Caco-2 (cell line): Measurements from ENCODE around the gene PPP1CC. TPM values are rescaled to one million over a fixed set of nuclear protein-coding genes. Genes with fewer than 3 reads are reported as not detected.
"Not testable (repeated sequence)": the region's sequence is repeated elsewhere in the genome, so short reads cannot be mapped to it uniquely, and the experiment has no call there.

ENCODE experiments used
- BruUV-seq: library from RNA; stranded (reverse); fragments of 400-500 nt; replicated peaks from 2 replicates; lab custom pipeline; 2021; lab: Mats Ljungman, UMichigan
- CTCF ChIA-PET: fragments of 300-600 bp; sonication (Branson Sonifier 250); formaldehyde crosslinking; loops from one replicate; lab custom pipeline; 2022; ENCODE audit warnings: antibody characterized with exemption; lab: Charles Lee
- POLR2A ChIA-PET: fragments of 300-600 bp; sonication (Branson Sonifier 250); formaldehyde crosslinking; loops from one replicate; lab custom pipeline; 2022; ENCODE audit warnings: antibody characterized with exemption; lab: Charles Lee
- DNase-seq, 2 experiments: peaks; one replicate each; pipeline versions ENCODE4 v3.0.0 to v3.0.0-alpha.2; 2020 to 2022
- H3K27me3 ChIP-seq: replicated peaks from 2 replicates; pipeline ENCODE4 v1.6.0; 2011; ENCODE audit warnings: low read length; ENCODE audit not compliant: control insufficient read depth, insufficient read depth
- H3K36me3 ChIP-seq: 2 replicates; pipeline ENCODE4 v1.5.1; 2011; ENCODE audit warnings: low read length; ENCODE audit not compliant: control insufficient read depth, insufficient read depth
- H3K4me1 ChIP-seq: fragments of 250-450 bp; sonication (Bioruptor Pico); 2 replicates; pipeline ENCODE4 v1.5.1; 2020; ENCODE audit warnings: mild to moderate bottlenecking
- H3K4me3 ChIP-seq: 2 replicates; pipeline ENCODE4 v1.5.1; 2011; ENCODE audit warnings: low read depth, mild to moderate bottlenecking, control low read depth, low read length
- H3K9me3 ChIP-seq: fragments of 250-450 bp; sonication (Bioruptor Pico); 2 replicates; pipeline ENCODE4 v1.5.1; 2020; ENCODE audit warnings: mild to moderate bottlenecking, moderate library complexity
- H3K27ac Mint-ChIP-seq: one replicate; pipeline ENCODE4 v1.8.0; 2022; ENCODE audit warnings: mixed read lengths; ENCODE audit not compliant: unreplicated experiment
- H3K27me3 Mint-ChIP-seq: one replicate; pipeline ENCODE4 v1.8.0; 2022; ENCODE audit warnings: mixed read lengths; ENCODE audit not compliant: insufficient read depth, unreplicated experiment
- H3K36me3 Mint-ChIP-seq: one replicate; pipeline ENCODE4 v1.8.0; 2022; ENCODE audit warnings: mild to moderate bottlenecking, mixed read lengths; ENCODE audit not compliant: insufficient read depth, unreplicated experiment
- H3K4me1 Mint-ChIP-seq: one replicate; pipeline ENCODE4 v1.8.0; 2022; ENCODE audit warnings: low read depth, mixed read lengths; ENCODE audit not compliant: unreplicated experiment
- H3K4me3 Mint-ChIP-seq: one replicate; pipeline ENCODE4 v1.8.0; 2022; ENCODE audit warnings: mild to moderate bottlenecking, moderate library complexity, mixed read lengths; ENCODE audit not compliant: unreplicated experiment
- H3K9me3 Mint-ChIP-seq: one replicate; pipeline ENCODE4 v1.8.0; 2022; ENCODE audit warnings: mixed read lengths; ENCODE audit not compliant: unreplicated experiment
- CTCF ChIP-seq, 2 experiments: fragments of 200-600 bp in 1 of 2; IDR thresholded peaks; 1 replicate in 1 of 2; 2 replicates in 1 of 2; pipeline versions ENCODE4 v1.5.1 to v1.8.0; 2011 to 2022; ENCODE audit warnings: antibody characterized with exemption in 1 of 2, control low read depth in 1 of 2, inconsistent platforms in 1 of 2, low read depth in 1 of 2, low read length in 1 of 2, mild to moderate bottlenecking in 1 of 2, moderate library complexity in 1 of 2; ENCODE audit not compliant: insufficient read depth in 1 of 2, severe bottlenecking in 1 of 2, unreplicated experiment in 1 of 2
- intact Hi-C: fragments of 100-400 bp; cut with micrococcal nuclease; formaldehyde crosslinking; loops from one replicate; pipeline ENCODE4 v1.10.0; 2022; ENCODE audit not compliant: unreplicated experiment
- total RNA-seq: library from RNA; stranded (reverse); gene quantifications from 2 replicates; pipeline ENCODE4 v1.2.3, GENCODE V29; 2022

PPP1CC gene
- total RNA-seq, 1 experiment from 2014 or later: 213 TPM

DNA sequence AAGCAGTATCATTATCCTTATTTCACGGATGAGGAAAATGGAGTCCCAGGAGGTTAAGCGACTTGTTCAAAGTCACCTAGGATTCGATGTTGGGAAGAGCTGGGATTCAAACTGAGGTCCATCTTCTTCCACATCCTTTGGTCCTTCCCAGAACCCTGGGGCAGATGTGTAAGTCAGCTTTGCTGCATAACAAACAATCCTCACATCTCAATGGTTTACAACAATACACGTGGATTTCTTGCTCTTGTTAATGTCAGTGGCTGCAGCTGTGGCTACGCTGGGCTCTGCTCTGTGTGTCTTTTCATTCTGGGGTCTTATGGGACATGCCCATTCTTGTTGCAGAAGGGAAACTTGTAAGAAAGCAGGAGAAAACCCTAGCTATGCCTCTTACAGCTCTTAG is 26.3 kb upstream of the PPP1CC start:
- no peak overlapping the region for H3K4me3 Mint-ChIP-seq
- H3K27me3 Mint-ChIP-seq: peaks cover 3% of the 10 kb centered on the region
- intact Hi-C loops: no loop called here
- H3K36me3 Mint-ChIP-seq: no peaks in the 10 kb centered on the region
- H3K4me1 Mint-ChIP-seq: no peaks in the 10 kb centered on the region
- BruUV-seq: no TSS peak
- ChIA-PET POLR2A (no interaction called here), CTCF (interaction anchor here (1.1 kb wide), 1 partner anchor 119 kb away, joined by 4 read pairs; no protein-coding TSS in a partner anchor)
- no peak for DNase-seq
- H3K27ac Mint-ChIP-seq: no peak overlapping the region
- H3K9me3 Mint-ChIP-seq: no peaks in the 10 kb centered on the region
- no peaks in the 10 kb centered on the region for H3K27me3 ChIP-seq
- no peaks in the 10 kb centered on the region for H3K4me1 ChIP-seq
- no peaks in the 10 kb centered on the region for H3K36me3 ChIP-seq
- no peaks in the 10 kb centered on the region for H3K9me3 ChIP-seq
- no peak for TF ChIP-seq CTCF (IDR thresholded peaks at IDR 0.05; ENCODE audit: insufficient read depth in 1 of 2, low read depth in 1 of 2, low read length in 1 of 2, severe bottlenecking in 1 of 2, unreplicated experiment in 1 of 2)
- no peak overlapping the region for H3K4me3 ChIP-seq

- no peaks in the 10 kb centered on the region for H3K4me1 Mint-ChIP-seq
- ChIA-PET POLR2A (no interaction called here), CTCF (interaction anchor here (0.6 kb wide), 1 partner anchor 120 kb away, joined by 4 read pairs; no protein-coding TSS in a partner anchor)
- Histone ChIP-seq H3K4me1 (no peaks in the 10 kb centered on the region), H3K4me3 (no peak overlapping the region), H3K27me3 (no peaks in the 10 kb centered on the region), H3K9me3 (no peaks in the 10 kb centered on the region), H3K36me3 (no peaks in the 10 kb centered on the region)
- no peak for DNase-seq
- H3K27ac Mint-ChIP-seq: no peak overlapping the region
- peaks cover 3% of the 10 kb centered on the region for H3K27me3 Mint-ChIP-seq
- no peaks in the 10 kb centered on the region for H3K36me3 Mint-ChIP-seq
- TF ChIP-seq CTCF (IDR thresholded peaks at IDR 0.05; ENCODE audit: insufficient read depth in 1 of 2, low read depth in 1 of 2, low read length in 1 of 2, severe bottlenecking in 1 of 2, unreplicated experiment in 1 of 2): no peak
- intact Hi-C loops: no loop called here
- BruUV-seq: no TSS peak
- no peaks in the 10 kb centered on the region for H3K9me3 Mint-ChIP-seq
- no peak overlapping the region for H3K4me3 Mint-ChIP-seq
These were observed 25.2 kb upstream of the PPP1CC start for GRCh38 chr12:110767863-110768262.

GRCh38 chr12:110766311-110767154 is 23.8 kb upstream of the PPP1CC start:
- intact Hi-C loops: no loop called here
- POLR2A ChIA-PET: no interaction called here
- no peak for DNase-seq

GRCh38 chr12:110765572-110765971 is 22.9 kb upstream of the PPP1CC start:
- intact Hi-C loops, H3K27me3 ChIP-seq, BruUV-seq, H3K27ac Mint-ChIP-seq, POLR2A ChIA-PET, H3K36me3 ChIP-seq, H3K27me3 Mint-ChIP-seq, H3K9me3 Mint-ChIP-seq, H3K4me3 ChIP-seq, H3K4me1 ChIP-seq, H3K4me3 Mint-ChIP-seq, CTCF ChIA-PET, DNase-seq, H3K9me3 ChIP-seq, H3K4me1 Mint-ChIP-seq, H3K36me3 Mint-ChIP-seq: not testable (repeated sequence)

More at GRCh38 chr12:110766311-110767154, 23.8 kb upstream of the PPP1CC start:
- Mint-ChIP-seq H3K4me3 (no peak overlapping the region), H3K27me3 (peaks cover 3% of the 10 kb centered on the region), H3K9me3 (no peaks in the 10 kb centered on the region), H3K36me3 (no peaks in the 10 kb centered on the region), H3K4me1 (no peaks in the 10 kb centered on the region), H3K27ac (no peak overlapping the region)
- CTCF ChIA-PET: no interaction called here
- Histone ChIP-seq H3K4me1 (no peaks in the 10 kb centered on the region), H3K27me3 (no peaks in the 10 kb centered on the region), H3K4me3 (no peak overlapping the region), H3K9me3 (no peaks in the 10 kb centered on the region), H3K36me3 (no peaks in the 10 kb centered on the region)
- no peak for TF ChIP-seq CTCF (IDR thresholded peaks at IDR 0.05; ENCODE audit: insufficient read depth in 1 of 2, low read depth in 1 of 2, low read length in 1 of 2, severe bottlenecking in 1 of 2, unreplicated experiment in 1 of 2)
- BruUV-seq: no TSS peak
